WTC11 (cell line): ENCODE measurements around the gene PTGDR. TPM values are rescaled to one million over a fixed set of nuclear protein-coding genes. Genes with fewer than 3 reads are reported as not detected.

ENCODE experiments used
- ATAC-seq: fragments of 200-7000 bp; cut with Tn5 transposase; 2 replicates; pipeline ENCODE4 v1.10.0; 2021; ENCODE audit warnings: mild to moderate bottlenecking, moderate library complexity
- CTCF ChIA-PET: fragments of 300-600 bp; sonication (Branson Sonifier 250); formaldehyde crosslinking; loops from one replicate; lab custom pipeline; 2021; ENCODE audit warnings: antibody characterized with exemption; lab: Charles Lee
- POLR2A ChIA-PET: fragments of 350-600 bp; sonication (Branson Sonifier 250); formaldehyde crosslinking; loops from one replicate; lab custom pipeline; 2021; ENCODE audit warnings: antibody characterized with exemption; lab: Charles Lee
- DNase-seq: peaks from one replicate; pipeline ENCODE4 v3.0.0; 2021; ENCODE audit warnings: low spot score
- H3K27ac Mint-ChIP-seq: 2 replicates; pipeline ENCODE4 v1.8.0; 2021; ENCODE audit warnings: mixed read lengths
- H3K27me3 Mint-ChIP-seq: 2 replicates; pipeline ENCODE4 v1.8.0; 2021; ENCODE audit warnings: low read depth, mild to moderate bottlenecking, moderate library complexity, mixed read lengths
- H3K36me3 Mint-ChIP-seq: 2 replicates; pipeline ENCODE4 v1.8.0; 2021; ENCODE audit warnings: mixed read lengths
- H3K4me1 Mint-ChIP-seq: 2 replicates; pipeline ENCODE4 v1.8.0; 2022; ENCODE audit warnings: mixed read lengths
- H3K4me3 Mint-ChIP-seq: 2 replicates; pipeline ENCODE4 v1.8.0; 2021; ENCODE audit warnings: mild to moderate bottlenecking, moderate library complexity, mixed read lengths
- H3K9me3 Mint-ChIP-seq: 2 replicates; pipeline ENCODE4 v1.8.0; 2021; ENCODE audit warnings: mixed read lengths
- ELF4 ChIP-seq: sonication (generic); formaldehyde crosslinking; IDR thresholded peaks from 2 replicates; pipeline ENCODE4 v1.8.1; 2022; ENCODE audit warnings: low read depth, mild to moderate bottlenecking, moderate library complexity, missing genetic modification reagents
- ESRRA ChIP-seq: sonication (generic); formaldehyde crosslinking; IDR thresholded peaks from 2 replicates; pipeline ENCODE4 v1.8.1; 2022; ENCODE audit warnings: mild to moderate bottlenecking, missing genetic modification reagents, borderline replicate concordance
- FOXP1 ChIP-seq: sonication (generic); formaldehyde crosslinking; IDR thresholded peaks from 2 replicates; pipeline ENCODE4 v1.8.0; 2022; ENCODE audit warnings: missing genetic modification reagents, mild to moderate bottlenecking, moderate library complexity, borderline replicate concordance
- GRHL2 ChIP-seq: fragments of 250-450 bp; sonication (Bioruptor Pico); IDR thresholded peaks from 2 replicates; pipeline ENCODE4 v1.8.0; 2022; ENCODE audit warnings: mild to moderate bottlenecking, moderate library complexity; ENCODE audit not compliant: insufficient replicate concordance, severe bottlenecking
- MXD4 ChIP-seq: fragments of 250-450 bp; sonication (Bioruptor Pico); IDR thresholded peaks from 2 replicates; pipeline ENCODE4 v1.8.0; 2021; ENCODE audit warnings: mild to moderate bottlenecking, moderate library complexity, borderline replicate concordance
- NFE2L1 ChIP-seq: sonication (generic); formaldehyde crosslinking; IDR thresholded peaks from 2 replicates; pipeline ENCODE4 v1.8.1; 2023; ENCODE audit warnings: missing genetic modification reagents
- PRRX2 ChIP-seq: fragments of 250-450 bp; sonication (Bioruptor Pico); IDR thresholded peaks from 2 replicates; pipeline ENCODE4 v1.8.0; 2021; ENCODE audit warnings: mild to moderate bottlenecking
- ZNF423 ChIP-seq: fragments of 250-450 bp; sonication (Bioruptor Pico); IDR thresholded peaks from 2 replicates; pipeline ENCODE4 v2.1.2; 2022; ENCODE audit warnings: mild to moderate bottlenecking, moderate library complexity
- total RNA-seq: library from RNA; stranded (reverse); gene quantifications from 3 replicates; pipeline ENCODE4 v1.2.3, GENCODE V29; 2021
- TF ChIP-seq, protein P1 (sequence below): sonication (generic); formaldehyde crosslinking; IDR thresholded peaks from 2 replicates; pipeline ENCODE4 v1.8.0; 2023; ENCODE audit warnings: mild to moderate bottlenecking, missing genetic modification reagents
- TF ChIP-seq, protein P2 (sequence below): sonication (generic); formaldehyde crosslinking; conservative IDR thresholded peaks from 2 replicates; pipeline ENCODE4 v1.8.1; 2023; ENCODE audit warnings: mild to moderate bottlenecking, low read depth, missing genetic modification reagents, moderate library complexity
- TF ChIP-seq, protein P3 (sequence below): sonication (generic); formaldehyde crosslinking; conservative IDR thresholded peaks from 2 replicates; pipeline ENCODE4 v1.8.1; 2022; ENCODE audit warnings: mild to moderate bottlenecking, missing genetic modification reagents
- TF ChIP-seq, protein P4 (sequence below): fragments of 250-450 bp; sonication (Bioruptor Pico); IDR thresholded peaks from 2 replicates; pipeline ENCODE4 v1.9.0; 2021; ENCODE audit warnings: moderate library complexity, mild to moderate bottlenecking, inconsistent platforms, borderline replicate concordance
- TF ChIP-seq, protein P5 (sequence below): fragments of 250-450 bp; sonication (Bioruptor Pico); IDR thresholded peaks from 2 replicates; pipeline ENCODE4 v1.9.0; 2021; ENCODE audit warnings: mild to moderate bottlenecking, borderline replicate concordance

PTGDR gene
- total RNA-seq, 1 experiment from 2014 or later = 0.24 TPM

DNA sequence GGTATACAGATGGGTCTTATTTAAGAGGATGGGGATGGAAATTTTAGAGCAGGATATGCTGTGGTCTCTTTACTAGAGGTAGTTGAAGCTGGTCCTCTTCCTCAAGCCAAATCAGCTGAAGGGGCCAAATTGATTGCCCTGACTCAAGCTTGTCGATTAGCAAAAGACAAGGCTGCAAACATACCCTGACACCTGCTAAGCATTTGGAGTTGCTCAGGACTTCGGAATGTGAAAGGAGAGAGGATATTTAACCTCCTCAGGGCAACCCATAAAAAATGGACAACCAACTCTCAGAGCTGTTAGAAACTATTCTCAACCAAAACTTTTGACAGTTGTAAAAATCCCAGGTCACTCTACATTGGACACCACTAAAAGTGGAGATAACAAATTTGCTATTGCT, 15.6 kb downstream of the PTGDR start (continued):
- TF ChIP-seq, protein P1, sequence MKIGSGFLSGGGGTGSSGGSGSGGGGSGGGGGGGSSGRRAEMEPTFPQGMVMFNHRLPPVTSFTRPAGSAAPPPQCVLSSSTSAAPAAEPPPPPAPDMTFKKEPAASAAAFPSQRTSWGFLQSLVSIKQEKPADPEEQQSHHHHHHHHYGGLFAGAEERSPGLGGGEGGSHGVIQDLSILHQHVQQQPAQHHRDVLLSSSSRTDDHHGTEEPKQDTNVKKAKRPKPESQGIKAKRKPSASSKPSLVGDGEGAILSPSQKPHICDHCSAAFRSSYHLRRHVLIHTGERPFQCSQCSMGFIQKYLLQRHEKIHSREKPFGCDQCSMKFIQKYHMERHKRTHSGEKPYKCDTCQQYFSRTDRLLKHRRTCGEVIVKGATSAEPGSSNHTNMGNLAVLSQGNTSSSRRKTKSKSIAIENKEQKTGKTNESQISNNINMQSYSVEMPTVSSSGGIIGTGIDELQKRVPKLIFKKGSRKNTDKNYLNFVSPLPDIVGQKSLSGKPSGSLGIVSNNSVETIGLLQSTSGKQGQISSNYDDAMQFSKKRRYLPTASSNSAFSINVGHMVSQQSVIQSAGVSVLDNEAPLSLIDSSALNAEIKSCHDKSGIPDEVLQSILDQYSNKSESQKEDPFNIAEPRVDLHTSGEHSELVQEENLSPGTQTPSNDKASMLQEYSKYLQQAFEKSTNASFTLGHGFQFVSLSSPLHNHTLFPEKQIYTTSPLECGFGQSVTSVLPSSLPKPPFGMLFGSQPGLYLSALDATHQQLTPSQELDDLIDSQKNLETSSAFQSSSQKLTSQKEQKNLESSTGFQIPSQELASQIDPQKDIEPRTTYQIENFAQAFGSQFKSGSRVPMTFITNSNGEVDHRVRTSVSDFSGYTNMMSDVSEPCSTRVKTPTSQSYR (CRISPR knock-in tag) = no peak
- TF ChIP-seq ELF4 (CRISPR knock-in tag) (no peak), ZNF423 (no peak), GRHL2 (CRISPR knock-in tag) (no peak), PRRX2 (CRISPR knock-in tag) (no peak), FOXP1 (CRISPR knock-in tag) (no peak)
- TF ChIP-seq, protein P2, sequence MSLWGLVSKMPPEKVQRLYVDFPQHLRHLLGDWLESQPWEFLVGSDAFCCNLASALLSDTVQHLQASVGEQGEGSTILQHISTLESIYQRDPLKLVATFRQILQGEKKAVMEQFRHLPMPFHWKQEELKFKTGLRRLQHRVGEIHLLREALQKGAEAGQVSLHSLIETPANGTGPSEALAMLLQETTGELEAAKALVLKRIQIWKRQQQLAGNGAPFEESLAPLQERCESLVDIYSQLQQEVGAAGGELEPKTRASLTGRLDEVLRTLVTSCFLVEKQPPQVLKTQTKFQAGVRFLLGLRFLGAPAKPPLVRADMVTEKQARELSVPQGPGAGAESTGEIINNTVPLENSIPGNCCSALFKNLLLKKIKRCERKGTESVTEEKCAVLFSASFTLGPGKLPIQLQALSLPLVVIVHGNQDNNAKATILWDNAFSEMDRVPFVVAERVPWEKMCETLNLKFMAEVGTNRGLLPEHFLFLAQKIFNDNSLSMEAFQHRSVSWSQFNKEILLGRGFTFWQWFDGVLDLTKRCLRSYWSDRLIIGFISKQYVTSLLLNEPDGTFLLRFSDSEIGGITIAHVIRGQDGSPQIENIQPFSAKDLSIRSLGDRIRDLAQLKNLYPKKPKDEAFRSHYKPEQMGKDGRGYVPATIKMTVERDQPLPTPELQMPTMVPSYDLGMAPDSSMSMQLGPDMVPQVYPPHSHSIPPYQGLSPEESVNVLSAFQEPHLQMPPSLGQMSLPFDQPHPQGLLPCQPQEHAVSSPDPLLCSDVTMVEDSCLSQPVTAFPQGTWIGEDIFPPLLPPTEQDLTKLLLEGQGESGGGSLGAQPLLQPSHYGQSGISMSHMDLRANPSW (CRISPR knock-in tag) = no peak
- TF ChIP-seq, protein P3, sequence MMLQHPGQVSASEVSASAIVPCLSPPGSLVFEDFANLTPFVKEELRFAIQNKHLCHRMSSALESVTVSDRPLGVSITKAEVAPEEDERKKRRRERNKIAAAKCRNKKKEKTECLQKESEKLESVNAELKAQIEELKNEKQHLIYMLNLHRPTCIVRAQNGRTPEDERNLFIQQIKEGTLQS (CRISPR knock-in tag) = no peak
- TF ChIP-seq, all 79 proteins: peak for 0

DNA sequence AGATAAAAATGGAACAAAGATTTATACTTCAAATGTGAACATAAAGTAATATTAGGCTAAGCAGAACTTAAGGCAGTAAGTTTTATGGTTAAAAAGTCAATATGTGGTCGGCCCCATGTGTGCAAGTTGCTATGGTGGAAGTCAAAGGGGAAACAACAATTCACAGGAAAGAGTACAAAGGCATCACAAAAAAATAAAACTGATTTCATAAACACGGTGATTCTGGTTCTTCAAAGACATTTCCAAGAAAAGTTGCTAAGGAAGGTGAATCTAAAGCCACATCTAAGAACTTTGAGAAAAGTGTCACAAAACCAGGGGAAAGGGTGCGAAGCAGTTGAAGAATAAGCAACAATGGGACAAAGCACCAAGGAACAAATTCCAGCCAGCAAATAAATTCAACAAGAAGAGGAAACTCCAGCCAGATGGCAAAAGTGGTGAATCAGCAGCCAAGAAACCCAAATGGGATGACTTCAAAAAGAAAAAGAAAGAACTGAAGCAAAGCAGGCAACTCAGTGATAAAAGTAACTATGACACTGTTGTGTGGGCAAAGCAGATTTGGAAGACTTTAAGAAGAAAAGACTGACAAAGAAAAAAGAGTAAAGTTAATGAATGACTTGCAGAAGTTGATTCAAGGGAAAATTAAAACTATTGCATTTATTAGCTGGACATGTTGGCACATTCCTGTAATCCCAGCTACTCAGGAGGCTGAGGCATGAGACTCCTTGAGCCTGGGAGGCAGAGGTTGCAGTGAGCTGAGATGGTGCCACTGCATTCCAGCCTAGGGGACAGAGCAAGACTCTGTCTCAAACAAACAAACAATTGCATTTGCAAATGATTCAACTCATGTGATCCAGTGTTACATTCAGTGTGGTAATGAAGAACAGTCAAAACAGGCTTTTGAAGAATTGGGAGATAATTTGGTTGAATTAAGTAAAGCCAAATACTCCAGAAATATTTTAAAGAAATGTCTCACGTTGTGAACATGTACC, 19.5 kb downstream of the PTGDR start:
- TF ChIP-seq, protein P4, sequence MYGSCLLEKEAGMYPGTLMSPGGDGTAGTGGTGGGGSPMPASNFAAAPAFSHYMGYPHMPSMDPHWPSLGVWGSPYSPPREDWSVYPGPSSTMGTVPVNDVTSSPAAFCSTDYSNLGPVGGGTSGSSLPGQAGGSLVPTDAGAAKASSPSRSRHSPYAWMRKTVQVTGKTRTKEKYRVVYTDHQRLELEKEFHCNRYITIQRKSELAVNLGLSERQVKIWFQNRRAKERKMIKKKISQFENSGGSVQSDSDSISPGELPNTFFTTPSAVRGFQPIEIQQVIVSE (CRISPR knock-in tag) = no peak
- TF ChIP-seq MXD4 = no peak
- no peak for TF ChIP-seq ESRRA (CRISPR knock-in tag)
- TF ChIP-seq, protein P5, sequence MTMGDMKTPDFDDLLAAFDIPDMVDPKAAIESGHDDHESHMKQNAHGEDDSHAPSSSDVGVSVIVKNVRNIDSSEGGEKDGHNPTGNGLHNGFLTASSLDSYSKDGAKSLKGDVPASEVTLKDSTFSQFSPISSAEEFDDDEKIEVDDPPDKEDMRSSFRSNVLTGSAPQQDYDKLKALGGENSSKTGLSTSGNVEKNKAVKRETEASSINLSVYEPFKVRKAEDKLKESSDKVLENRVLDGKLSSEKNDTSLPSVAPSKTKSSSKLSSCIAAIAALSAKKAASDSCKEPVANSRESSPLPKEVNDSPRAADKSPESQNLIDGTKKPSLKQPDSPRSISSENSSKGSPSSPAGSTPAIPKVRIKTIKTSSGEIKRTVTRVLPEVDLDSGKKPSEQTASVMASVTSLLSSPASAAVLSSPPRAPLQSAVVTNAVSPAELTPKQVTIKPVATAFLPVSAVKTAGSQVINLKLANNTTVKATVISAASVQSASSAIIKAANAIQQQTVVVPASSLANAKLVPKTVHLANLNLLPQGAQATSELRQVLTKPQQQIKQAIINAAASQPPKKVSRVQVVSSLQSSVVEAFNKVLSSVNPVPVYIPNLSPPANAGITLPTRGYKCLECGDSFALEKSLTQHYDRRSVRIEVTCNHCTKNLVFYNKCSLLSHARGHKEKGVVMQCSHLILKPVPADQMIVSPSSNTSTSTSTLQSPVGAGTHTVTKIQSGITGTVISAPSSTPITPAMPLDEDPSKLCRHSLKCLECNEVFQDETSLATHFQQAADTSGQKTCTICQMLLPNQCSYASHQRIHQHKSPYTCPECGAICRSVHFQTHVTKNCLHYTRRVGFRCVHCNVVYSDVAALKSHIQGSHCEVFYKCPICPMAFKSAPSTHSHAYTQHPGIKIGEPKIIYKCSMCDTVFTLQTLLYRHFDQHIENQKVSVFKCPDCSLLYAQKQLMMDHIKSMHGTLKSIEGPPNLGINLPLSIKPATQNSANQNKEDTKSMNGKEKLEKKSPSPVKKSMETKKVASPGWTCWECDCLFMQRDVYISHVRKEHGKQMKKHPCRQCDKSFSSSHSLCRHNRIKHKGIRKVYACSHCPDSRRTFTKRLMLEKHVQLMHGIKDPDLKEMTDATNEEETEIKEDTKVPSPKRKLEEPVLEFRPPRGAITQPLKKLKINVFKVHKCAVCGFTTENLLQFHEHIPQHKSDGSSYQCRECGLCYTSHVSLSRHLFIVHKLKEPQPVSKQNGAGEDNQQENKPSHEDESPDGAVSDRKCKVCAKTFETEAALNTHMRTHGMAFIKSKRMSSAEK = no peak
- TF ChIP-seq NFE2L1 (CRISPR knock-in tag) = no peak
- Mint-ChIP-seq H3K4me3 (no peak overlapping the region), H3K4me1 (peaks cover 18% of the 10 kb centered on the region), H3K9me3 (no peaks in the 10 kb centered on the region), H3K36me3 (no peaks in the 10 kb centered on the region), H3K27ac (no peak overlapping the region), H3K27me3 (no peaks in the 10 kb centered on the region)
- ATAC-seq (no peak), DNase-seq (no peak)
- CTCF ChIA-PET = no interaction called here
- POLR2A ChIA-PET = interaction anchor here (0.7 kb wide), 1 partner anchor 308 kb away, joined by 7 read pairs; no protein-coding TSS in a partner anchor
